GM12873 (cell line): ENCODE data around the gene DMD.

Experiments used
- CTCF ChIP-seq: IDR thresholded peaks from 2 replicates; pipeline ENCODE4 v1.5.1; 2012; ENCODE audit warnings: low read depth, mild to moderate bottlenecking, moderate library complexity, low read length, control low read depth; ENCODE audit not compliant: insufficient read depth; ENCODE audit errors: missing control alignments

Gene DMD

GRCh38 chrX:33183361-33183760 lies 28.0 kb downstream of the DMD start:
- TF ChIP-seq CTCF = no peak

GRCh38 chrX:33178690-33179089 lies 32.7 kb downstream of the DMD start:
- TF ChIP-seq CTCF = no peak

GRCh38 chrX:33178218-33178617 lies 33.1 kb downstream of the DMD start:
- TF ChIP-seq CTCF = no peak

- TF ChIP-seq CTCF = no peak
These were observed 36.1 kb downstream of the DMD start for GRCh38 chrX:33175201-33175600.

GRCh38 chrX:33171041-33171440 lies 40.3 kb downstream of the DMD start:
- no peak for TF ChIP-seq CTCF

GRCh38 chrX:33161829-33162228 lies 49.5 kb downstream of the DMD start:
- TF ChIP-seq CTCF = no peak

GRCh38 chrX:33160273-33160672 lies 51.1 kb downstream of the DMD start:
- TF ChIP-seq CTCF = no peak
